ENCODE measurements around the gene CNBD2.

GRCh38 chr20:36061754-36062153 lies 93.4 kb downstream of the CNBD2 start:
- TF ChIP-seq MAX (IDR thresholded peaks at IDR 0.05) (no peak), CTCF (IDR thresholded peaks at IDR 0.05; ENCODE audit: low read depth, low read length, missing input control) (no peak), TAF1 (conservative IDR thresholded peaks at IDR 0.05) (no peak), YY1 (IDR thresholded peaks at IDR 0.05) (no peak), GABPA (IDR thresholded peaks at IDR 0.05 in 1 of 2, conservative IDR thresholded peaks at IDR 0.05 in 1 of 2) (no peak)
